Nephron (organoid): ENCODE measurements around the gene NR2C1.

Experiments
- H3K27ac Mint-ChIP-seq, 3 experiments: 2 replicates each; pipeline ENCODE4 v1.8.0; 2020; ENCODE audit warnings: mixed read lengths in 3 of 3, mild to moderate bottlenecking in 2 of 3, moderate library complexity in 1 of 3
- H3K27me3 Mint-ChIP-seq: 2 replicates; pipeline ENCODE4 v1.8.0; 2021; ENCODE audit warnings: low read depth, mild to moderate bottlenecking, moderate library complexity, mixed read lengths
- H3K36me3 Mint-ChIP-seq: 2 replicates; pipeline ENCODE4 v1.8.0; 2020; ENCODE audit warnings: low read depth, mixed read lengths
- H3K4me1 Mint-ChIP-seq: 2 replicates; pipeline ENCODE4 v1.8.0; 2020; ENCODE audit warnings: mixed read lengths
- H3K4me3 Mint-ChIP-seq, 3 experiments: 2 replicates each; pipeline ENCODE4 v1.8.0; 2020; ENCODE audit warnings: mild to moderate bottlenecking in 3 of 3, mixed read lengths in 3 of 3, moderate library complexity in 2 of 3
- H3K9me3 Mint-ChIP-seq: 2 replicates; pipeline ENCODE4 v1.8.0; 2020; ENCODE audit warnings: mixed read lengths
- CTCF ChIP-seq, 3 experiments: fragments of 200-600 bp; sonication (generic); IDR thresholded peaks; one replicate each; pipeline ENCODE4 v1.5.0; 2021; ENCODE audit warnings: antibody characterized with exemption in 3 of 3; ENCODE audit not compliant: unreplicated experiment in 3 of 3

Gene NR2C1

GRCh38 chr12:95116341-95116740 is 42.9 kb upstream of the NR2C1 start:
- Mint-ChIP-seq H3K9me3 (no peaks in the 10 kb centered on the region), H3K27me3 (no peaks in the 10 kb centered on the region), H3K4me3 (no peak overlapping the region), H3K4me1 (peaks cover 39% of the 10 kb centered on the region), H3K27ac (peak overlapping the region; percentile 19 to 47 (median 21)), H3K36me3 (peaks cover 29% of the 10 kb centered on the region)
- TF ChIP-seq CTCF (IDR thresholded peaks at IDR 0.05; ENCODE audit: unreplicated experiment in 3 of 3) = no peak

GRCh38 chr12:95115641-95116040 is 42.2 kb upstream of the NR2C1 start:
- H3K27me3 Mint-ChIP-seq = no peaks in the 10 kb centered on the region
- no peaks in the 10 kb centered on the region for H3K9me3 Mint-ChIP-seq
- H3K4me3 Mint-ChIP-seq = no peak overlapping the region
- H3K27ac Mint-ChIP-seq = peak overlapping the region in 1 of 3 experiments; percentile 47
- H3K36me3 Mint-ChIP-seq = peaks cover 36% of the 10 kb centered on the region
- no peak for TF ChIP-seq CTCF (IDR thresholded peaks at IDR 0.05; ENCODE audit: unreplicated experiment in 3 of 3)
- H3K4me1 Mint-ChIP-seq = peaks cover 45% of the 10 kb centered on the region

GRCh38 chr12:95114766-95115405 is 41.5 kb upstream of the NR2C1 start:
- H3K36me3 Mint-ChIP-seq = peaks cover 37% of the 10 kb centered on the region
- peaks cover 45% of the 10 kb centered on the region for H3K4me1 Mint-ChIP-seq
- H3K4me3 Mint-ChIP-seq = no peak overlapping the region
- no peak for TF ChIP-seq CTCF (IDR thresholded peaks at IDR 0.05; ENCODE audit: unreplicated experiment in 3 of 3)
- H3K27ac Mint-ChIP-seq = no peak overlapping the region
- no peaks in the 10 kb centered on the region for H3K9me3 Mint-ChIP-seq
- H3K27me3 Mint-ChIP-seq = no peaks in the 10 kb centered on the region

- Mint-ChIP-seq H3K36me3 (peaks cover 67% of the 10 kb centered on the region), H3K27ac (no peak overlapping the region), H3K27me3 (no peaks in the 10 kb centered on the region), H3K4me3 (no peak overlapping the region), H3K9me3 (no peaks in the 10 kb centered on the region), H3K4me1 (peaks cover 20% of the 10 kb centered on the region)
- TF ChIP-seq CTCF (IDR thresholded peaks at IDR 0.05; ENCODE audit: unreplicated experiment in 3 of 3) = no peak
Measured at GRCh38 chr12:95107362-95107761, 33.9 kb upstream of the NR2C1 start.

- Mint-ChIP-seq H3K4me3 (no peak overlapping the region), H3K27ac (peak overlapping the region in 1 of 3 experiments; percentile 34), H3K27me3 (no peaks in the 10 kb centered on the region), H3K36me3 (peaks cover 58% of the 10 kb centered on the region), H3K9me3 (no peaks in the 10 kb centered on the region), H3K4me1 (peaks cover 10% of the 10 kb centered on the region)
- TF ChIP-seq CTCF (IDR thresholded peaks at IDR 0.05; ENCODE audit: unreplicated experiment in 3 of 3) = no peak
Measured at GRCh38 chr12:95105540-95105939, 32.1 kb upstream of the NR2C1 start.

GRCh38 chr12:95104919-95105452 is 31.6 kb upstream of the NR2C1 start:
- H3K36me3 Mint-ChIP-seq = peaks cover 64% of the 10 kb centered on the region
- H3K27me3 Mint-ChIP-seq = no peaks in the 10 kb centered on the region
- no peak for TF ChIP-seq CTCF (IDR thresholded peaks at IDR 0.05; ENCODE audit: unreplicated experiment in 3 of 3)
- H3K9me3 Mint-ChIP-seq = no peaks in the 10 kb centered on the region
- no peak overlapping the region for H3K4me3 Mint-ChIP-seq
- H3K27ac Mint-ChIP-seq = peak overlapping the region in 1 of 3 experiments; percentile 34
- peaks cover 10% of the 10 kb centered on the region for H3K4me1 Mint-ChIP-seq
